SK-N-SH (cell line): ENCODE data around the gene POMGNT1. TPM values are rescaled to one million over a fixed set of nuclear protein-coding genes. Genes with fewer than 3 reads are reported as not detected.
A peak's percentile ranks its signal among the peaks of the same experiment; 100 is the strongest.

Experiments used
- CTCF ChIA-PET: fragments of 300-600, 350-600 bp; formaldehyde crosslinking; extraction: SDS; loops from one replicate; lab custom pipeline; 2021; lab: Yijun Ruan, JAX
- POLR2A ChIA-PET: fragments of 350-600 bp; sonication (Branson Sonifier 250); formaldehyde crosslinking; extraction: SDS; loops from one replicate; lab custom pipeline; 2020; ENCODE audit warnings: antibody characterized with exemption, inconsistent platforms; lab: Yijun Ruan, JAX
- DNase-seq: peaks from one replicate; pipeline ENCODE4 v3.0.0; 2012
- H2AFZ ChIP-seq: fragments of 200-600 bp; sonication (generic); 2 replicates; pipeline ENCODE4 v1.8.1; 2016; ENCODE audit warnings: antibody characterized with exemption, mild to moderate bottlenecking, low read depth
- H3F3A ChIP-seq: fragments of 200-600 bp; sonication (generic); replicated peaks from 2 replicates; pipeline ENCODE3; 2016; ENCODE audit warnings: antibody characterized with exemption, mild to moderate bottlenecking; ENCODE audit not compliant: insufficient read depth
- H3K27ac ChIP-seq, 2 experiments: fragments of 200-500 bp in 1 of 2; fragments of 200-600 bp in 1 of 2; sonication (Bioruptor generic) in 1 of 2; sonication (generic), shearing (Covaris generic) in 1 of 2; 2 replicates each; pipeline versions ENCODE4 v1.5.1 to v1.6.1; 2014 to 2016; ENCODE audit warnings: low read depth in 2 of 2, inconsistent platforms in 1 of 2, low read length in 1 of 2, mild to moderate bottlenecking in 1 of 2, mixed read lengths in 1 of 2
- H3K27me3 ChIP-seq: fragments of 200-600 bp; sonication (generic), shearing (Covaris generic); 2 replicates; pipeline ENCODE4 v1.6.1; 2016; ENCODE audit warnings: mixed run types; ENCODE audit not compliant: insufficient read depth
- H3K36me3 ChIP-seq, 2 experiments: fragments of 200-500 bp in 1 of 2; fragments of 200-600 bp in 1 of 2; sonication (Bioruptor generic) in 1 of 2; sonication (generic) in 1 of 2; replicated peaks in 1 of 2; 2 replicates each; pipeline versions ENCODE3 to v1.5.1; 2014 to 2016; ENCODE audit warnings: low read length in 1 of 2, mild to moderate bottlenecking in 1 of 2; ENCODE audit not compliant: insufficient read depth in 2 of 2, control insufficient read depth in 1 of 2
- H3K4me1 ChIP-seq, 2 experiments: fragments of 200-500 bp in 1 of 2; fragments of 200-600 bp in 1 of 2; sonication (Bioruptor generic) in 1 of 2; sonication (generic), shearing (Covaris generic) in 1 of 2; 2 replicates each; pipeline versions ENCODE4 v1.5.1 to v1.6.1; 2014 to 2016; ENCODE audit warnings: low read depth in 1 of 2, low read length in 1 of 2, mixed run types in 1 of 2; ENCODE audit not compliant: insufficient read depth in 2 of 2, control insufficient read depth in 1 of 2
- H3K4me2 ChIP-seq: fragments of 200-600 bp; sonication (generic), shearing (Covaris generic); 2 replicates; pipeline ENCODE4 v1.6.1; 2017; ENCODE audit warnings: mixed run types
- H3K4me3 ChIP-seq, 2 experiments: fragments of 200-500 bp in 1 of 2; fragments of 200-600 bp in 1 of 2; sonication (Bioruptor generic) in 1 of 2; sonication (generic), shearing (Covaris generic) in 1 of 2; 2 replicates each; pipeline versions ENCODE4 v1.5.1 to v1.8.1; 2014 to 2016; ENCODE audit warnings: low read depth in 2 of 2, inconsistent platforms in 1 of 2, low read length in 1 of 2, mild to moderate bottlenecking in 1 of 2, mixed read lengths in 1 of 2, moderate library complexity in 1 of 2
- H3K79me2 ChIP-seq: fragments of 200-600 bp; sonication (generic); 2 replicates; pipeline ENCODE4 v1.8.1; 2017; ENCODE audit warnings: mild to moderate bottlenecking; ENCODE audit not compliant: insufficient read depth
- H3K9ac ChIP-seq: fragments of 200-600 bp; sonication (generic); 2 replicates; pipeline ENCODE4 v1.6.1; 2017; ENCODE audit warnings: mixed run types
- H3K9me2 ChIP-seq: fragments of 200-600 bp; sonication (generic); 2 replicates; pipeline ENCODE4 v1.6.1; 2017; ENCODE audit warnings: mixed run types
- H3K9me3 ChIP-seq: fragments of 200-600 bp; sonication (generic); 2 replicates; pipeline ENCODE4 v1.6.1; 2017; ENCODE audit warnings: mixed run types, mild to moderate bottlenecking, moderate library complexity
- H4K20me1 ChIP-seq: fragments of 200-600 bp; sonication (generic); 2 replicates; pipeline ENCODE4 v1.6.1; 2017; ENCODE audit warnings: mild to moderate bottlenecking, mixed run types; ENCODE audit not compliant: insufficient read depth
- CTCF ChIP-seq: fragments of 200-600 bp; sonication (generic); IDR thresholded peaks from 2 replicates; pipeline ENCODE4 v1.6.1; 2017; ENCODE audit warnings: antibody characterized with exemption, mild to moderate bottlenecking, moderate library complexity
- ELF1 ChIP-seq: IDR thresholded peaks from 2 replicates; pipeline ENCODE4 v1.4.0; 2012
- EZH2phosphoT487 ChIP-seq: fragments of 200-600 bp; sonication (generic); IDR thresholded peaks from 2 replicates; pipeline ENCODE4 v1.6.1; 2017; ENCODE audit warnings: low read depth, mixed run types, mild to moderate bottlenecking, antibody characterized with exemption, moderate library complexity, borderline replicate concordance
- FOSL2 ChIP-seq: IDR thresholded peaks from 2 replicates; pipeline ENCODE4 v1.4.0; 2012; ENCODE audit warnings: low read depth, mild to moderate bottlenecking, moderate library complexity, borderline replicate concordance
- FOXM1 ChIP-seq: IDR thresholded peaks from 2 replicates; pipeline ENCODE4 v1.4.0; 2012; ENCODE audit warnings: low read depth, mild to moderate bottlenecking
- GATA2 ChIP-seq: sonication (generic); formaldehyde crosslinking; IDR thresholded peaks from 2 replicates; pipeline ENCODE4 v1.5.0; 2020; ENCODE audit warnings: mild to moderate bottlenecking, missing genetic modification reagents
- JUND ChIP-seq: IDR thresholded peaks from 2 replicates; pipeline ENCODE4 v1.4.0; 2012
- MXI1 ChIP-seq: IDR thresholded peaks from 2 replicates; pipeline ENCODE4 v1.6.1; 2012; ENCODE audit warnings: mild to moderate bottlenecking, low read depth, low read length, improper control_type of control experiment
- NRF1 ChIP-seq: IDR thresholded peaks from 2 replicates; pipeline ENCODE4 v1.6.1; 2012; ENCODE audit warnings: low read depth, mild to moderate bottlenecking, low read length
- PBX3 ChIP-seq: IDR thresholded peaks from 2 replicates; pipeline ENCODE4; 2012
- POLR2AphosphoS5 ChIP-seq: IDR thresholded peaks from 2 replicates; pipeline ENCODE4 v1.6.1; 2012; ENCODE audit warnings: low read depth, low read length
- RAD21 ChIP-seq: IDR thresholded peaks from 2 replicates; pipeline ENCODE4 v1.6.1; 2012; ENCODE audit warnings: mild to moderate bottlenecking, low read length
- RFX5 ChIP-seq: IDR thresholded peaks from 2 replicates; pipeline ENCODE4 v1.6.1; 2012; ENCODE audit warnings: mild to moderate bottlenecking, improper control_type of control experiment, low read length
- SIN3A ChIP-seq: IDR thresholded peaks from 2 replicates; pipeline ENCODE4 v1.6.1; 2012; ENCODE audit warnings: low read depth, mild to moderate bottlenecking, low read length, moderate library complexity, borderline replicate concordance
- TAF1 ChIP-seq: IDR thresholded peaks from 2 replicates; pipeline ENCODE4 v1.6.1; 2012; ENCODE audit warnings: low read depth, mild to moderate bottlenecking, low read length, moderate library complexity, borderline replicate concordance
- TCF12 ChIP-seq: IDR thresholded peaks from 2 replicates; pipeline ENCODE4 v1.4.0; 2012
- TEAD4 ChIP-seq: IDR thresholded peaks from 2 replicates; pipeline ENCODE4 v1.4.0; 2012; ENCODE audit warnings: mild to moderate bottlenecking, borderline replicate concordance; ENCODE audit not compliant: insufficient read depth
- USF1 ChIP-seq: IDR thresholded peaks from 2 replicates; pipeline ENCODE4 v1.4.0; 2012; ENCODE audit warnings: low read depth, borderline replicate concordance
- USF2 ChIP-seq: fragments of 150-350 bp; IDR thresholded peaks from 2 replicates; pipeline ENCODE4 v1.6.1; 2017; ENCODE audit warnings: antibody characterized with exemption, low read length, low read depth, borderline replicate concordance
- YY1 ChIP-seq: IDR thresholded peaks from 2 replicates; pipeline ENCODE4 v1.4.0; 2012; ENCODE audit warnings: low read depth, mild to moderate bottlenecking
- ZBTB33 ChIP-seq: IDR thresholded peaks from 2 replicates; pipeline ENCODE4 v1.4.0; 2012; ENCODE audit warnings: low read depth, borderline replicate concordance
- WGBS: methylation state at CpG from one replicate; pipeline ENCODE4 v1.1.6; 2017; ENCODE audit warnings: low lambda C conversion rate; 5-methylcytosine and 5-hydroxymethylcytosine counted together
- polyA plus RNA-seq, 3 experiments: library from polyadenylated mRNA; depleted of rRNA; stranded (reverse); fragments of >200 nt; gene quantifications; 2 replicates each; pipeline ENCODE4 v1.2.3, GENCODE V29; 2012
- TF ChIP-seq, protein P1 (sequence below): IDR thresholded peaks from 2 replicates; pipeline ENCODE4 v1.6.1; 2012; ENCODE audit warnings: mild to moderate bottlenecking, low read depth, low read length, moderate library complexity

POMGNT1 gene
- polyA plus RNA-seq, 1 of the 3 experiments (the other 2 are of a cell fraction): 165 TPM

- ChIA-PET POLR2A (interaction anchor here (0.7 to 1.0 kb wide), 4 partner anchors 12 to 115 kb away, joined by 3 to 5 read pairs (median 3); partner anchors contain the start of genes LRRC41, PIK3R3 and UQCRH), CTCF (interaction anchor here (1.0 to 2.4 kb wide), 4 partner anchors 13 to 34 kb away, joined by 3 to 7 read pairs (median 4); no protein-coding TSS in a partner anchor)
- peak within 1 kb of the TSS; percentile 82 for H3K4me2 ChIP-seq
- peak within 1 kb of the TSS; percentile 56 to 60 for H3K27ac ChIP-seq
- peaks cover 5 to 7% of the 10 kb centered on the region in 2 experiments for H3K36me3 ChIP-seq
- no peaks in the 10 kb centered on the region for H4K20me1 ChIP-seq
- H3K4me3 ChIP-seq: peak within 1 kb of the TSS; percentile 65 to 89
- H3K9me2 ChIP-seq: no peaks in the 10 kb centered on the region
- no peaks in the 10 kb centered on the region for H3K9me3 ChIP-seq
- 4% methylated on average over 37 of the region's 49 CpGs for WGBS
- peaks cover 27% of the 10 kb centered on the region for H3K79me2 ChIP-seq
- H3K27me3 ChIP-seq: no peaks in the 10 kb centered on the region
- peaks cover 10 to 12% of the 10 kb centered on the region in 2 experiments; a peak in 2 of 4 replicates for H3K4me1 ChIP-seq
- peak within 1 kb of the TSS; percentile 75 for H3K9ac ChIP-seq
- peak within 1 kb of the TSS; percentile 90 for H2AFZ ChIP-seq
- peaks cover 8% of the 10 kb centered on the region for H3F3A ChIP-seq
- peak; percentile 97 for DNase-seq
- TF ChIP-seq JUND (no peak), TCF12 (no peak), ELF1 (peak; percentile 63; the same call in 1 of the 2 replicates), RAD21 (no peak), RFX5 (peak; percentile 37; the same call in 1 of the 2 replicates), FOXM1 (0 out of 2 replicates have a peak, but pooled peaks have one; percentile 34), ZBTB33 (no peak), PBX3 (peak; percentile 23; the same call in 1 of the 2 replicates), MXI1 (peak; percentile 96), POLR2AphosphoS5 (no peak; the same call in 1 of the 2 replicates), NRF1 (no peak), USF2 (no peak), SIN3A (peak; percentile 100), FOSL2 (no peak), TAF1 (peak; percentile 86; the same call in 1 of the 2 replicates), CTCF (no peak), USF1 (no peak), YY1 (peak; percentile 47; the same call in 1 of the 2 replicates), EZH2phosphoT487 (no peak), TEAD4 (no peak), GATA2 (CRISPR knock-in tag) (no peak)
- TF ChIP-seq, protein P1, sequence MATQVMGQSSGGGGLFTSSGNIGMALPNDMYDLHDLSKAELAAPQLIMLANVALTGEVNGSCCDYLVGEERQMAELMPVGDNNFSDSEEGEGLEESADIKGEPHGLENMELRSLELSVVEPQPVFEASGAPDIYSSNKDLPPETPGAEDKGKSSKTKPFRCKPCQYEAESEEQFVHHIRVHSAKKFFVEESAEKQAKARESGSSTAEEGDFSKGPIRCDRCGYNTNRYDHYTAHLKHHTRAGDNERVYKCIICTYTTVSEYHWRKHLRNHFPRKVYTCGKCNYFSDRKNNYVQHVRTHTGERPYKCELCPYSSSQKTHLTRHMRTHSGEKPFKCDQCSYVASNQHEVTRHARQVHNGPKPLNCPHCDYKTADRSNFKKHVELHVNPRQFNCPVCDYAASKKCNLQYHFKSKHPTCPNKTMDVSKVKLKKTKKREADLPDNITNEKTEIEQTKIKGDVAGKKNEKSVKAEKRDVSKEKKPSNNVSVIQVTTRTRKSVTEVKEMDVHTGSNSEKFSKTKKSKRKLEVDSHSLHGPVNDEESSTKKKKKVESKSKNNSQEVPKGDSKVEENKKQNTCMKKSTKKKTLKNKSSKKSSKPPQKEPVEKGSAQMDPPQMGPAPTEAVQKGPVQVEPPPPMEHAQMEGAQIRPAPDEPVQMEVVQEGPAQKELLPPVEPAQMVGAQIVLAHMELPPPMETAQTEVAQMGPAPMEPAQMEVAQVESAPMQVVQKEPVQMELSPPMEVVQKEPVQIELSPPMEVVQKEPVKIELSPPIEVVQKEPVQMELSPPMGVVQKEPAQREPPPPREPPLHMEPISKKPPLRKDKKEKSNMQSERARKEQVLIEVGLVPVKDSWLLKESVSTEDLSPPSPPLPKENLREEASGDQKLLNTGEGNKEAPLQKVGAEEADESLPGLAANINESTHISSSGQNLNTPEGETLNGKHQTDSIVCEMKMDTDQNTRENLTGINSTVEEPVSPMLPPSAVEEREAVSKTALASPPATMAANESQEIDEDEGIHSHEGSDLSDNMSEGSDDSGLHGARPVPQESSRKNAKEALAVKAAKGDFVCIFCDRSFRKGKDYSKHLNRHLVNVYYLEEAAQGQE: peak; percentile 53; the same call in 1 of the 2 replicates
These were observed 49.3 kb upstream of the POMGNT1 start, which contains the start of gene RAD54L for GRCh38 chr1:46247436-46248121. Gene RAD54L (plus strand): TSS chr1:46247763. CDS start chr1:46248406, 643 bp downstream.
